Esophagus squamous epithelium (tissue), 5 donors: Measurements from ENCODE around the gene ARHGAP8. TPM values are rescaled to one million over a fixed set of nuclear protein-coding genes. Genes with fewer than 3 reads are reported as not detected.

Experiments used
- DNase-seq: peaks from one replicate; lab custom pipeline; 2025; lab: John Stamatoyannopoulos, UW
- H3K27ac ChIP-seq, 4 donors: fragments of 200-600 bp; sonication (generic); one replicate each; pipeline ENCODE4 v1.5.1; 2016 to 2019; ENCODE audit warnings: mild to moderate bottlenecking in 1 of 4
- H3K27me3 ChIP-seq, 4 donors: fragments of 200-600 bp; sonication (generic); 1 replicate in 3 of 4; 2 replicates in 1 of 4; pipeline versions ENCODE4 v1.5.1 to v1.6.0; 2017 to 2021; ENCODE audit warnings: antibody characterized with exemption in 1 of 4
- H3K36me3 ChIP-seq, 3 donors: fragments of 200-600 bp; sonication (generic); one replicate each; pipeline ENCODE4 v1.5.1; 2016 to 2019
- H3K4me1 ChIP-seq, 3 donors: fragments of 200-600 bp; sonication (generic); one replicate each; pipeline ENCODE4 v1.5.1; 2017 to 2019
- H3K4me3 ChIP-seq, 4 donors: fragments of 200-600 bp; sonication (generic); 1 replicate in 3 of 4; 2 replicates in 1 of 4; pipeline ENCODE4 v1.5.1; 2016 to 2019; ENCODE audit warnings: mild to moderate bottlenecking in 2 of 4, moderate library complexity in 1 of 4
- H3K9me3 ChIP-seq, 3 donors: fragments of 200-600 bp; sonication (generic); one replicate each; pipeline ENCODE4 v1.5.1; 2016 to 2019
- CTCF ChIP-seq, 6 experiments: fragments of 450-650 bp in 4 of 6; fragments of 200-600 bp in 2 of 6; sonication (generic) in 2 of 6; IDR thresholded peaks; one replicate each; pipeline ENCODE4 v1.5.1; 2016 to 2019; ENCODE audit warnings: antibody characterized with exemption in 6 of 6, mild to moderate bottlenecking in 4 of 6, moderate library complexity in 4 of 6
- POLR2A ChIP-seq, 4 donors: fragments of 450-650 bp; IDR thresholded peaks; one replicate each; pipeline ENCODE4 v1.6.1; 2017; ENCODE audit warnings: antibody characterized with exemption in 4 of 4, mild to moderate bottlenecking in 4 of 4, moderate library complexity in 3 of 4
- WGBS, 2 donors: methylation state at CpG; one replicate each; pipeline ENCODE4 v1.1.5; 2018; 5-methylcytosine and 5-hydroxymethylcytosine counted together
- intact Hi-C: fragments of 100-400 bp; cut with DNase I; formaldehyde crosslinking; loops from one replicate; pipeline ENCODE4 v1.15.0; 2022
- total RNA-seq, 4 donors: library from RNA; depleted of rRNA; stranded (reverse); fragments of >200 nt; gene quantifications; one replicate each; pipeline ENCODE4 v1.1.0, GENCODE V29; 2016
- donor health status: DM: yes; HTN: yes; CAD: no.

Gene ARHGAP8
- 10 to 100 TPM in 2 of 4 donors, 1 to 10 TPM in 2; 3.6 to 15.0 (median 11.5) TPM for total RNA-seq

- Histone ChIP-seq H3K4me1 (peaks cover 18 to 50% (median 21%) of the 10 kb centered on the region in 3 donors), H3K27me3 (peaks cover 0 to 65% (median 3%) of the 10 kb centered on the region in 4 donors), H3K4me3 (peak within 1 kb of the TSS; percentile 54 to 72 (median 62)), H3K36me3 (no peaks in the 10 kb centered on the region), H3K27ac (peak within 1 kb of the TSS in 3 of 4 donors; percentile 57 to 70 (median 66)), H3K9me3 (no peaks in the 10 kb centered on the region)
- no peak for DNase-seq
- intact Hi-C loops: no loop called here
- WGBS, 2 donors: 3 to 4% methylated on average over 21 to 40 of the region's 78 CpGs
- TF ChIP-seq POLR2A (IDR thresholded peaks at IDR 0.05) (no peak), CTCF (IDR thresholded peaks at IDR 0.05) (no peak)
These were observed at the start of gene ARHGAP8 for GRCh38 chr22:44752285-44753188. TSS of gene ARHGAP8 (plus strand) at chr22:44752575. CDS start at chr22:44786528, 33,953 bp downstream.

- TF ChIP-seq POLR2A (IDR thresholded peaks at IDR 0.05) (no peak), CTCF (IDR thresholded peaks at IDR 0.05) (no peak)
- peaks cover 0 to 8% (median 0%) of the 10 kb centered on the region in 3 donors for H3K36me3 ChIP-seq
- no peak for DNase-seq
These were observed 49.0 kb upstream of the ARHGAP8 start for GRCh38 chr22:44703255-44703870.

DNA sequence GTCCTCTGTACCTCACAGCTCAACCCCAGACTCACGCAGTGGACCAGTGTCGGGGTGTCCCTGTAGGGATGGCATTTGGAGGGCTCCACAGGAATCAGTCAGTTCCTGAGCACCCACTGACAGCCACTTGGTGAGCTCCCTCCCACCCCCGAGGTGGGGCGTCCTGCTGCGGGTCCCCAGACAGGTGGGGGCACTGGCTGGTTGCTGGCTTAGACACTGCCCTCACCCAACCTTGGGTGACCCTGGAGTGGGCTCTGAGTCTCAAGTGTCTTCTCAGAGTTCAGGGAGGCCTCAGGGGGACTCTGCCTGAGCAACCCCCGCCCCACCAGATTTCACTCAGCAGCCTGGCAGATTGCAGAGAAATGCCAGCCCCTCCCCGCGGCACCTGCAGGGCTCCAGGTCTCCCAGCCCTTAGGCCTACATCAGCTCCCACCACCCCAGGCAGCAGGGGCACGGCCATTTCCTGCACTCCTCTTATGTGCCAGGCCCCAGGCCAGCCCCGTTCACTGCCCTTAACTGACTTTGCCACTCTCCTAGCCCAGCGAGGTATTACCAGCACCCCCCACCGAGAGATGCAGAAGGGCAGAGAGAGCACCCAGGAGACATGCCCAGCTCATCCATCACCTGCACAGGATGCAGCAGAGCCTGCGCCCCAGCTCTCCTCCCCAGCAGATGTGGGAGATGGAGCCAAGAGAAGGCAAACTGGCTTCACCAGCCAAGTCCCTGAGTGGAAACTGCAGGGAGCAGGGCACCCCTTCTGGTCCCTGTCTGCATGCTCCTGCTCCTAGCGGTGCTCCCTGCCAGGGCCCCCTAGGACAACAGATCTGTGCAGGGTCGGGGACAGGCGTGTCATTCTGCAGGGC is 48.0 kb upstream of the ARHGAP8 start:
- H3K4me1 ChIP-seq: peaks cover 14 to 39% (median 22%) of the 10 kb centered on the region in 3 donors
- H3K36me3 ChIP-seq: peaks cover 0 to 8% (median 0%) of the 10 kb centered on the region in 3 donors
- no peak for DNase-seq
- H3K4me3 ChIP-seq: peak overlapping the region in 1 of 4 donors; percentile 2
- H3K9me3 ChIP-seq: no peaks in the 10 kb centered on the region
- H3K27me3 ChIP-seq: peaks cover 0 to 21% (median 0%) of the 10 kb centered on the region in 4 donors
- no peak for TF ChIP-seq POLR2A (IDR thresholded peaks at IDR 0.05)
- no peak for TF ChIP-seq CTCF (IDR thresholded peaks at IDR 0.05)
- intact Hi-C loops: no loop called here
- H3K27ac ChIP-seq: no peak overlapping the region
- 92 to 94% methylated on average over 5 to 7 of the region's 16 CpGs for WGBS, 2 donors

More at GRCh38 chr22:44703255-44703870, 49.0 kb upstream of the ARHGAP8 start:
- peak overlapping the region; percentile 53 to 90 (median 80) for H3K4me3 ChIP-seq
- intact Hi-C loops: no loop called here
- no peaks in the 10 kb centered on the region for H3K9me3 ChIP-seq
- peaks cover 0 to 31% (median 0%) of the 10 kb centered on the region in 4 donors for H3K27me3 ChIP-seq
- H3K27ac ChIP-seq: peak overlapping the region in 1 of 4 donors; percentile 74
- peaks cover 14 to 48% (median 22%) of the 10 kb centered on the region in 3 donors for H3K4me1 ChIP-seq
- WGBS, 2 donors: 43% methylated on average over 15 to 16 of the region's 23 CpGs

GRCh38 chr22:44705022-44705297 is 47.4 kb upstream of the ARHGAP8 start:
- Histone ChIP-seq H3K4me3 (no peak overlapping the region), H3K4me1 (peaks cover 16 to 41% (median 22%) of the 10 kb centered on the region in 3 donors), H3K27me3 (peaks cover 0 to 21% (median 0%) of the 10 kb centered on the region in 4 donors), H3K9me3 (no peaks in the 10 kb centered on the region), H3K27ac (no peak overlapping the region), H3K36me3 (peaks cover 0 to 8% (median 0%) of the 10 kb centered on the region in 3 donors)
- WGBS, 2 donors: 93 to 94% methylated on average over 3 to 4 of the region's 4 CpGs
- DNase-seq: no peak
- TF ChIP-seq POLR2A (IDR thresholded peaks at IDR 0.05): no peak
- no peak for TF ChIP-seq CTCF (IDR thresholded peaks at IDR 0.05)
- intact Hi-C loops: no loop called here
